Astrocyte of the cerebellum (primary cell): ENCODE measurements around the gene OR2H1.

Experiments
- DNase-seq: peaks from one replicate; pipeline ENCODE4 v3.0.0-alpha.2; 2011; ENCODE audit warnings: low read depth
- H3K4me3 ChIP-seq: 2 replicates; pipeline ENCODE4 v1.5.1; 2011; ENCODE audit warnings: mild to moderate bottlenecking, low read depth, low read length, moderate library complexity
- CTCF ChIP-seq: IDR thresholded peaks from 2 replicates; pipeline ENCODE4 v1.5.1; 2012; ENCODE audit warnings: low read length, low read depth, moderate library complexity, mild to moderate bottlenecking; ENCODE audit errors: missing control alignments
- in situ Hi-C: cut with HindIII; loops from 2 replicates; pipeline ENCODE4 v1.10.0; 2017; ENCODE audit warnings: low sequenced_read_pairs

The OR2H1 gene

GRCh38 chr6:29487660-29488059 lies 30.7 kb downstream of the OR2H1 start, which contains the start of gene MAS1L:
MAS1L (minus strand) TSS chr6:29487956; CDS start chr6:29487902, 54 bp downstream.
- in situ Hi-C loops, result no loop called here
- no peak for TF ChIP-seq CTCF

GRCh38 chr6:29488874-29489273 lies 31.9 kb downstream of the OR2H1 start:
- no peak overlapping the region for H3K4me3 ChIP-seq
- no peak for TF ChIP-seq CTCF
- in situ Hi-C loops, result no loop called here
- DNase-seq, result no peak

More at GRCh38 chr6:29487660-29488059, 30.7 kb downstream of the OR2H1 start, which contains the start of gene MAS1L:
- H3K4me3 ChIP-seq, result no peak within 1 kb of the TSS
- no peak for DNase-seq

- no peak for DNase-seq
- in situ Hi-C loops, result no loop called here
- no peak for TF ChIP-seq CTCF
Measured at GRCh38 chr6:29489286-29489685, 32.3 kb downstream of the OR2H1 start.

GRCh38 chr6:29490055-29490454 lies 33.1 kb downstream of the OR2H1 start:
- no peak for TF ChIP-seq CTCF
- in situ Hi-C loops, result loop anchor here (5.0 kb wide), 1 partner anchor 58 kb away; no protein-coding TSS in a partner anchor
- no peak overlapping the region for H3K4me3 ChIP-seq
- no peak for DNase-seq

More at GRCh38 chr6:29489286-29489685, 32.3 kb downstream of the OR2H1 start:
- H3K4me3 ChIP-seq, result no peak overlapping the region

- no peak for DNase-seq
- no peak overlapping the region for H3K4me3 ChIP-seq
- in situ Hi-C loops, result loop anchor here (5.0 kb wide), 1 partner anchor 58 kb away; no protein-coding TSS in a partner anchor
- TF ChIP-seq CTCF, result no peak
Measured at GRCh38 chr6:29490552-29490951, 33.6 kb downstream of the OR2H1 start.

- TF ChIP-seq CTCF, result no peak
Measured at GRCh38 chr6:29491574-29491973, 34.6 kb downstream of the OR2H1 start.

More at GRCh38 chr6:29491574-29491973, 34.6 kb downstream of the OR2H1 start:
- no peak for DNase-seq
- in situ Hi-C loops, result loop anchor here (5.0 kb wide), 1 partner anchor 59 kb away; no protein-coding TSS in a partner anchor
- no peak overlapping the region for H3K4me3 ChIP-seq
